Right forelimb (tissue), 1 donor: ENCODE measurements around the gene CAV2.
A peak's percentile ranks its signal among the peaks of the same experiment; 100 is the strongest.
"Not testable (repeated sequence)": the region's sequence is repeated elsewhere in the genome, so short reads cannot be mapped to it uniquely, and the experiment has no call there.

Experiments used
- DNase-seq: peaks from one replicate; pipeline ENCODE4 v3.0.0-alpha.2; 2018

Gene CAV2

DNA sequence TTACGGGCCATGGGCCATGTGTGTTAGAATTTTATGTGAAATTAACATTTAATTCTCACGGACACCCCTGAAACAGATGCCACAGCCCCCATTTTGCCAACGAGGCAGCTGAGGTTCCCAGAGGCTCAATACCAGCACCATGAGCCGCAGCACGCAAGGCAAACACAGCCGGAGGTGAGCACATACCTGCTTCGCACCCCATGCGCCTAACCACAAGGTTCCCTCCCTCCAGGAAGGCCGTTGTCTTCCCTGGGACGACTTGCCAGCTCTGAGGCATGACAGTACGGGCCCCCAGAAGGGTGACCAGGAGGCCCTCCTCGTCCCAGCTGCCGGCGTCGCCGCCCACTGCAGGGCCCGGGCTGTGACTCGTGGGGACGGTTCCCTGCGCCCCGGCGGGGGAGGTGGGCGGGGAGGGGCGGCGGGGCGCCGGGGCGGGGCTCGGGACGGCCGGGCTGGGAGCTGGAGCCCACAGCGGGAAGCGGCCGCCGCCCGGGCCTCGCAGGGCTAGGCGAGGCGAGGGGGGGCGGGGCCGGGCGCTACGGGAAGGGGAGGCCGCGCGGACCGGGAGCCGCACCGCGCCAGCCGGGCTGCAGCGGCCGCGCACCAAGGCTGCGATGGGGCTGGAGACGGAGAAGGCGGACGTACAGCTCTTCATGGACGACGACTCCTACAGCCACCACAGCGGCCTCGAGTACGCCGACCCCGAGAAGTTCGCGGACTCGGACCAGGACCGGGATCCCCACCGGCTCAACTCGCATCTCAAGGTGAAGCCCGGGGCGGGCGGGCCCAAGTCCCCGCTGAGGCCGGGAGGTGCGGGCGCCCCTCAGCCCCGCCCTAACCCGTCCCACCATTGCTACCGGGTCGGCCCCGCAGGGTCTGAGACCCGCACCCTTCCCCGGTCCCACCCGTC is at the start of gene CAV2:
Gene CAV2, plus strand, starts transcription at position 571 of the 910 bp plus-strand sequence. Its CDS starts 44 bp downstream, at position 615.
- peak; percentile 81 for DNase-seq

- no peak for DNase-seq
Observed at GRCh38 chr7:116449950-116450349, 49.6 kb upstream of the CAV2 start.

GRCh38 chr7:116451957-116452729 is 47.4 kb upstream of the CAV2 start:
- no peak for DNase-seq

GRCh38 chr7:116454377-116454776 is 45.2 kb upstream of the CAV2 start:
- DNase-seq, result no peak

- DNase-seq, result no peak
Observed at GRCh38 chr7:116455009-116455408, 44.5 kb upstream of the CAV2 start.

GRCh38 chr7:116455499-116455898 is 44.0 kb upstream of the CAV2 start:
- no peak for DNase-seq

DNA sequence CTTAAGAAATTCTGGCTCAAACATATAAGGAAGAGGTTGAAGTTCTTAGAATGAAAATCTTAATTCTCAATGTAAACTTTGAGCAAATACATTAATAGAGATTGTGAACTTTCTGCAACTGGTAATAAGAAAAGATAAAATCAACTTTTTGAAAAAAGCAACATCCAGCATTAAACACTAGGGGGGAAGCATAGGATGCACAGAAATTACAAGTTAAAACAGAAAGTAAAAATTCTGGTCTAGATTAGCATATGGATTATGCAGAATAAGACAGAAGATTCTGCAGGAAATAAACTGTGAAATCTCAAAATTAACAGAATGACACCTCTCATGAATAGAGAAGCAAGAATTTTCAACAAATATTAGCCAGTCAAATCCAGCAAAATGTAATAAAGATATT is 38.0 kb upstream of the CAV2 start:
- no peak for DNase-seq

GRCh38 chr7:116463956-116464355 is 35.6 kb upstream of the CAV2 start:
- no peak for DNase-seq

GRCh38 chr7:116464375-116464774 is 35.2 kb upstream of the CAV2 start:
- DNase-seq, result no peak

DNA sequence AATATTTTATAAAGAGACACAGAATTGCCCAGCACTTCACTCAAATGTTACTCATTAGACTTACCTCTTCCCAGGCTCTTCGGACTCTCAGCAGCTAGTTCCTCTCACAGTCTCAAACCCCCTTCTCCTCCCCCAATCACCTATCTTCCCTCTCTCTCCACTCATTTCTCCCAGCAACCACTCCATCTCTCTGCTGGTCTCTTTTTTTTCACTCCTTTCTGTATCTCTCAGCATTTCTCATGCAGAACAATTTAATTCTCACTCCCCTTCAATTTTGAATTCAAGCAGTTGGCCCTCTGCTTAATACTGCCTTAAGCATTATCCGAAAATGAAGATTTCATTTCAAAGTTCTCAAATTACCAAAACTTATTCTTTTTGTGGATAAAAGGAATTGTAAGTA is 34.4 kb upstream of the CAV2 start:
- DNase-seq, result no peak

DNA sequence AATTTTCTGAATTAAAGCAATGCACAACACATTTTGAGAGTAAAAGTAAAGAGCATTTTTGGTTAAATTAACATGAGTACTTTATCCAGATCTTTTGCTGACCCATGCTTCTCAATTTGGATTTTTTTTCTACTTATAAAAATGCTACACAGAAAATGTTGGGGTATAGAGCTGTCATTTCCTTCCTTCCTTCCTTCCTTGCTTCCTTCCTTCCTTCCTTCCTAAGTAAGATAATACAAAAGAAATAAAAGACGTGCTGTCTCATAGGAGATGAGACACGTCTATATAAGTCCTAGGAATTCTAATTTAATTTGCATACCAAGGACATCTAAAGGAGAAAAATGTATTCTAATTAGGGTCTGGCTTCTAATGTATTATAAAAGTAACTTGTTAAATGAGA is 31.0 kb upstream of the CAV2 start:
- DNase-seq, result no peak

GRCh38 chr7:116477625-116478024 is 21.9 kb upstream of the CAV2 start:
- DNase-seq, result no peak

- no peak for DNase-seq
Observed at GRCh38 chr7:116478834-116479233, 20.7 kb upstream of the CAV2 start.

- no peak for DNase-seq
Observed at GRCh38 chr7:116483271-116483942, 16.1 kb upstream of the CAV2 start.

DNA sequence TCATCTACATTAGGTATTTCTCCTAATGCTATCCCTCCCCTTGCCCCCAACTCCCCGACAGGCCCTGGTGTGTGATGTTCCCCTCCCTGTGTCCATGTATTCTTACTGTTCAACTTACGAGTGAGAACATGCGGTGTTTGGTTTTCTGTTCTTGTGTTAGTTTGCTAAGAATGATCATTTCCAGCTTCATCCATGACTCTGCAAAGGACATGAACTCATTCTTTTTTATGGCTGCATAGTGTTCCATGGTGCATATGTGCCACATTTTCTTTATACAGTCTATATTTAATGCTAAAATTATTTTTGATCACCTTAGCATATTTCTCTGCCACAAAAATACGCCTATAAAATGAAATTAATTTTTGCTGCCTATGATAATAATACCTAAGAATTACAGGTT is 15.1 kb upstream of the CAV2 start:
- DNase-seq, result not testable (repeated sequence)

GRCh38 chr7:116487907-116488521 is 11.5 kb upstream of the CAV2 start:
- DNase-seq, result no peak

DNA sequence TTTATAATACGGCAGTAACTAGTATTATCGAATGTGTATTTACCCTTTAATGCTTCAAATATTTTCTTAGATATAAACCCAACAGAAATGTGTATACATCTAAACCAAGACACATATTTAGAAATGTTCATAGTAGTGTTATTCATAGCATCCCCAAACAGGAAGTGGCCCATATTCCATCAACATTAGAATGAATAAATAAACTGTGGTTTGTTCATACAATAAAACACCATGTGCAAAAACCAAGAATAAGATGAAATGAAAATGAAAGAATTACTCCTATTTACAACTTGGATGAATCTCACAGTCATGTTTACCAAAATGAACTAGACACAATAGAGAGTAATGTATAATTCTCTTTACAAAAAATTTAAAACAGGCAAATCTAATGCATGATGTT is 9.2 kb upstream of the CAV2 start:
- no peak for DNase-seq

GRCh38 chr7:116491887-116492653 is 7.5 kb upstream of the CAV2 start:
- DNase-seq, result no peak

DNA sequence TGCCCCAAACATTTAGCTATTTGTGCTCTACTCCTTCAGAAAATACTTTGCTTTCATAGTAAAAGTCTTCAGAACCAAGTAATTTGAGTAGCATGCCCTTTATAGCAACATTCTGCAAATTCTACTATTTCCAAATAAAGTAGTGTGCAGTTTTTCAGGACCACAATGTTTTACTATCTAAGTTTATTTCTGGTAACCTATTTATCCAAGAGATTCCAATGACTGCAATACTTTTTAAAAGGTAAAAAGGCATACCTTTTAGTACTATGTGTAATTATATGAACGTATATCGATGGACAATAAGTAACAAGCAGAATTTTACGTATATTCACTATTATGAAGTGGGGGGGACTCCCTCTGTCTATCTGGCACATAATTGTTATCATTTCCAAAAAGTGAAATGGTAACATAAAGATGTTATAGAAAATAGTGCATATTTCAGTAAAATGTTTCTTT is 6.9 kb upstream of the CAV2 start:
- no peak for DNase-seq

DNA sequence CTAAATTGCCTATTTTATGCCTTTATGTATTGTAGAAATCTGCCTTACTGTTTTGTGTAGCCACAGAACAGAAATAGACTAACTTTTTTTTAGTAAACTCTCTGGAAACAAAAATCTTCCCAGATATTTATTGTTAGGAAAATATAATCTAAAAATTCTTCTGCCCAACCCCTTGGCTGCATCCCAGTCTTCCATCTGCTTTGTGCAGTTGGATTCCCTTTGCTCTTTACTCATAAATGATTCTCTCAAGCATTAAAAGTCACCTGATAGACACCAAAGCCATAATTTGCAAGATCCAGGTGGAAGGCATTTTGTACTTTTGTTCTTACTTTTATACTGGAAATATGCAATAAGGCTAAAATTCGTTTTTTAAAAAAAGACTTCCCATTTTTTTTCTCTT is 6.1 kb upstream of the CAV2 start:
- no peak for DNase-seq

GRCh38 chr7:116494472-116494871 is 5.1 kb upstream of the CAV2 start:
- DNase-seq, result no peak

GRCh38 chr7:116495736-116496135 is 3.8 kb upstream of the CAV2 start:
- DNase-seq, result no peak
